GM23338 (cell line): Measurements from ENCODE around the gene EPHA5. TPM values are rescaled to one million over a fixed set of nuclear protein-coding genes. Genes with fewer than 3 reads are reported as not detected.

Source experiments
- ATAC-seq: fragments of 200-7000 bp; cut with Tn5 transposase; 3 replicates; pipeline ENCODE4 v1.9.1; 2020
- DNase-seq: peaks from one replicate; pipeline ENCODE4 v3.0.0-alpha.2; 2015; ENCODE audit warnings: low spot score
- H2AFZ ChIP-seq: fragments of 200-600 bp; sonication (generic); 2 replicates; pipeline ENCODE4 v1.8.0; 2016; ENCODE audit warnings: antibody characterized with exemption, mild to moderate bottlenecking, moderate library complexity
- H3F3A ChIP-seq: fragments of 200-600 bp; sonication (generic); replicated peaks from 2 replicates; pipeline ENCODE4 v1.8.0; 2017; ENCODE audit warnings: antibody characterized with exemption, mixed run types, low read depth
- H3K27ac ChIP-seq: fragments of 200-600 bp; sonication (generic); 2 replicates; pipeline ENCODE4 v1.6.1; 2016; ENCODE audit warnings: low read depth
- H3K27me3 ChIP-seq: fragments of 200-600 bp; sonication (generic); 2 replicates; pipeline ENCODE4 v1.8.0; 2016; ENCODE audit warnings: mild to moderate bottlenecking, mixed run types, moderate library complexity; ENCODE audit not compliant: insufficient read depth
- H3K36me3 ChIP-seq: fragments of 200-600 bp; sonication (generic); 2 replicates; pipeline ENCODE4 v1.8.0; 2016; ENCODE audit warnings: mild to moderate bottlenecking; ENCODE audit not compliant: insufficient read depth
- H3K4me1 ChIP-seq: fragments of 200-600 bp; sonication (generic); 2 replicates; pipeline ENCODE4 v1.8.0; 2016; ENCODE audit warnings: mild to moderate bottlenecking, moderate library complexity; ENCODE audit not compliant: insufficient read depth
- H3K4me2 ChIP-seq: fragments of 200-600 bp; sonication (generic); 2 replicates; pipeline ENCODE4 v1.7.1; 2017; ENCODE audit warnings: mixed run types
- H3K4me3 ChIP-seq: fragments of 200-600 bp; sonication (generic); 2 replicates; pipeline ENCODE4 v1.6.1; 2016; ENCODE audit warnings: mixed run types
- H3K79me2 ChIP-seq: fragments of 200-600 bp; sonication (generic); replicated peaks from 2 replicates; pipeline ENCODE4 v1.8.0; 2017; ENCODE audit warnings: mild to moderate bottlenecking; ENCODE audit not compliant: insufficient read depth
- H3K9me2 ChIP-seq: fragments of 200-600 bp; sonication (generic); 2 replicates; pipeline ENCODE4 v1.8.0; 2017; ENCODE audit not compliant: insufficient read depth
- H4K20me1 ChIP-seq: fragments of 200-600 bp; sonication (generic); replicated peaks from 2 replicates; pipeline ENCODE4 v1.8.0; 2017; ENCODE audit warnings: mild to moderate bottlenecking; ENCODE audit not compliant: insufficient read depth
- H3K27ac Mint-ChIP-seq: 2 replicates; pipeline ENCODE4 v1.8.0; 2020; ENCODE audit warnings: inconsistent platforms, mild to moderate bottlenecking, moderate library complexity, mixed read lengths
- H3K27me3 Mint-ChIP-seq: 3 replicates; pipeline ENCODE4 v1.8.0; 2022; ENCODE audit warnings: low read depth, mild to moderate bottlenecking, moderate library complexity, mixed read lengths, inconsistent platforms; ENCODE audit not compliant: insufficient read depth, poor library complexity
- H3K36me3 Mint-ChIP-seq: 3 replicates; pipeline ENCODE4 v1.8.0; 2021; ENCODE audit warnings: low read depth, mild to moderate bottlenecking, inconsistent platforms, moderate library complexity, mixed read lengths
- H3K4me1 Mint-ChIP-seq: 3 replicates; pipeline ENCODE4 v1.8.0; 2020; ENCODE audit warnings: mild to moderate bottlenecking, inconsistent platforms, mixed read lengths
- H3K4me3 Mint-ChIP-seq: 3 replicates; pipeline ENCODE4 v1.8.0; 2021; ENCODE audit warnings: moderate library complexity, mild to moderate bottlenecking, inconsistent platforms, mixed read lengths
- H3K9me3 Mint-ChIP-seq: 3 replicates; pipeline ENCODE4 v1.8.0; 2020; ENCODE audit warnings: moderate library complexity, mild to moderate bottlenecking, inconsistent platforms, mixed read lengths
- CREB1 ChIP-seq: fragments of 250-450 bp; sonication (Bioruptor Pico); IDR thresholded peaks from 2 replicates; pipeline ENCODE4 v1.5.0; 2020; ENCODE audit warnings: low read depth, mild to moderate bottlenecking, moderate library complexity
- EZH2 ChIP-seq: fragments of 200-600 bp; sonication (generic); IDR thresholded peaks from one replicate; pipeline ENCODE4 v1.8.0; 2017; ENCODE audit warnings: antibody characterized with exemption, mild to moderate bottlenecking, low read depth; ENCODE audit not compliant: unreplicated experiment
- EZH2phosphoT487 ChIP-seq: fragments of 200-600 bp; sonication (generic); IDR thresholded peaks from one replicate; pipeline ENCODE4 v1.8.1; 2018; ENCODE audit warnings: antibody characterized with exemption; ENCODE audit not compliant: unreplicated experiment
- JUNB ChIP-seq: IDR thresholded peaks from one replicate; pipeline ENCODE4 v1.6.1; 2016; ENCODE audit warnings: antibody characterized with exemption; ENCODE audit not compliant: unreplicated experiment
- NANOG ChIP-seq: IDR thresholded peaks from 2 replicates; pipeline ENCODE4 v1.6.1; 2016; ENCODE audit warnings: antibody characterized with exemption, borderline replicate concordance
- POLR2AphosphoS5 ChIP-seq: IDR thresholded peaks from 2 replicates; pipeline ENCODE4 v1.6.1; 2016; ENCODE audit warnings: antibody characterized with exemption, low read depth
- ZNF114 ChIP-seq: fragments of 250-450 bp; sonication (Bioruptor Pico); IDR thresholded peaks from 2 replicates; pipeline ENCODE4 v1.5.0; 2020; ENCODE audit warnings: mild to moderate bottlenecking, moderate library complexity
- polyA plus RNA-seq: library from polyadenylated mRNA; unstranded; fragments of >200 nt; fragmentation: Nextera tagmentation; extraction: Ambion mirVana; gene quantifications from 2 replicates; pipeline ENCODE4 v1.2.1, GENCODE V29; 2016
- total RNA-seq: library from RNA; depleted of rRNA; stranded (reverse); fragments of >200 nt; shearing (Covaris generic); gene quantifications from 2 replicates; pipeline ENCODE4 v1.2.3, GENCODE V29; 2014
- TF ChIP-seq, protein P1 (sequence below): fragments of 250-450 bp; sonication (Bioruptor Pico); IDR thresholded peaks from 2 replicates; pipeline ENCODE4 v1.5.0; 2020; ENCODE audit warnings: mild to moderate bottlenecking, moderate library complexity

EPHA5 gene
- total and polyA plus RNA-seq, 2 experiments from 2014 or later, result 0.05 to 0.24 TPM

DNA sequence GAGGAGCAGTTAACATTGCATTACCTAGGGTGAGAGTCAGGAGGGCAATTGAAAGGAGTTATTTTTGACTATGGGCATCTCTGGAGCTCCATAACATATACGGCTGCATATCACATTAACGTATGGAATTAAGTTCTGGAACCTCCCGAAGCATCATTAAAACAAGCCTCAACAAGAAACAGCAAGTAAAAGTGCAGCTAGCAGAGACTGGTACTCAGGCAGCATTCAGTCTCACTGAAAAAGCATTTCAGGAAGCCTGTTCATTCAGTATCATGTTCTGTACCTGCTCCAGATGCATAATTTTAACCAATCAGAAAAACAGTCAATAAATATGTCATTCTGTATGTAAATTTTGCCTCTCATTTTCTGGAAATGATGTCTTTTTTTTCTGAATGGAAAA lies 299.6 kb downstream of the EPHA5 start (continued):
- TF ChIP-seq, protein P1, sequence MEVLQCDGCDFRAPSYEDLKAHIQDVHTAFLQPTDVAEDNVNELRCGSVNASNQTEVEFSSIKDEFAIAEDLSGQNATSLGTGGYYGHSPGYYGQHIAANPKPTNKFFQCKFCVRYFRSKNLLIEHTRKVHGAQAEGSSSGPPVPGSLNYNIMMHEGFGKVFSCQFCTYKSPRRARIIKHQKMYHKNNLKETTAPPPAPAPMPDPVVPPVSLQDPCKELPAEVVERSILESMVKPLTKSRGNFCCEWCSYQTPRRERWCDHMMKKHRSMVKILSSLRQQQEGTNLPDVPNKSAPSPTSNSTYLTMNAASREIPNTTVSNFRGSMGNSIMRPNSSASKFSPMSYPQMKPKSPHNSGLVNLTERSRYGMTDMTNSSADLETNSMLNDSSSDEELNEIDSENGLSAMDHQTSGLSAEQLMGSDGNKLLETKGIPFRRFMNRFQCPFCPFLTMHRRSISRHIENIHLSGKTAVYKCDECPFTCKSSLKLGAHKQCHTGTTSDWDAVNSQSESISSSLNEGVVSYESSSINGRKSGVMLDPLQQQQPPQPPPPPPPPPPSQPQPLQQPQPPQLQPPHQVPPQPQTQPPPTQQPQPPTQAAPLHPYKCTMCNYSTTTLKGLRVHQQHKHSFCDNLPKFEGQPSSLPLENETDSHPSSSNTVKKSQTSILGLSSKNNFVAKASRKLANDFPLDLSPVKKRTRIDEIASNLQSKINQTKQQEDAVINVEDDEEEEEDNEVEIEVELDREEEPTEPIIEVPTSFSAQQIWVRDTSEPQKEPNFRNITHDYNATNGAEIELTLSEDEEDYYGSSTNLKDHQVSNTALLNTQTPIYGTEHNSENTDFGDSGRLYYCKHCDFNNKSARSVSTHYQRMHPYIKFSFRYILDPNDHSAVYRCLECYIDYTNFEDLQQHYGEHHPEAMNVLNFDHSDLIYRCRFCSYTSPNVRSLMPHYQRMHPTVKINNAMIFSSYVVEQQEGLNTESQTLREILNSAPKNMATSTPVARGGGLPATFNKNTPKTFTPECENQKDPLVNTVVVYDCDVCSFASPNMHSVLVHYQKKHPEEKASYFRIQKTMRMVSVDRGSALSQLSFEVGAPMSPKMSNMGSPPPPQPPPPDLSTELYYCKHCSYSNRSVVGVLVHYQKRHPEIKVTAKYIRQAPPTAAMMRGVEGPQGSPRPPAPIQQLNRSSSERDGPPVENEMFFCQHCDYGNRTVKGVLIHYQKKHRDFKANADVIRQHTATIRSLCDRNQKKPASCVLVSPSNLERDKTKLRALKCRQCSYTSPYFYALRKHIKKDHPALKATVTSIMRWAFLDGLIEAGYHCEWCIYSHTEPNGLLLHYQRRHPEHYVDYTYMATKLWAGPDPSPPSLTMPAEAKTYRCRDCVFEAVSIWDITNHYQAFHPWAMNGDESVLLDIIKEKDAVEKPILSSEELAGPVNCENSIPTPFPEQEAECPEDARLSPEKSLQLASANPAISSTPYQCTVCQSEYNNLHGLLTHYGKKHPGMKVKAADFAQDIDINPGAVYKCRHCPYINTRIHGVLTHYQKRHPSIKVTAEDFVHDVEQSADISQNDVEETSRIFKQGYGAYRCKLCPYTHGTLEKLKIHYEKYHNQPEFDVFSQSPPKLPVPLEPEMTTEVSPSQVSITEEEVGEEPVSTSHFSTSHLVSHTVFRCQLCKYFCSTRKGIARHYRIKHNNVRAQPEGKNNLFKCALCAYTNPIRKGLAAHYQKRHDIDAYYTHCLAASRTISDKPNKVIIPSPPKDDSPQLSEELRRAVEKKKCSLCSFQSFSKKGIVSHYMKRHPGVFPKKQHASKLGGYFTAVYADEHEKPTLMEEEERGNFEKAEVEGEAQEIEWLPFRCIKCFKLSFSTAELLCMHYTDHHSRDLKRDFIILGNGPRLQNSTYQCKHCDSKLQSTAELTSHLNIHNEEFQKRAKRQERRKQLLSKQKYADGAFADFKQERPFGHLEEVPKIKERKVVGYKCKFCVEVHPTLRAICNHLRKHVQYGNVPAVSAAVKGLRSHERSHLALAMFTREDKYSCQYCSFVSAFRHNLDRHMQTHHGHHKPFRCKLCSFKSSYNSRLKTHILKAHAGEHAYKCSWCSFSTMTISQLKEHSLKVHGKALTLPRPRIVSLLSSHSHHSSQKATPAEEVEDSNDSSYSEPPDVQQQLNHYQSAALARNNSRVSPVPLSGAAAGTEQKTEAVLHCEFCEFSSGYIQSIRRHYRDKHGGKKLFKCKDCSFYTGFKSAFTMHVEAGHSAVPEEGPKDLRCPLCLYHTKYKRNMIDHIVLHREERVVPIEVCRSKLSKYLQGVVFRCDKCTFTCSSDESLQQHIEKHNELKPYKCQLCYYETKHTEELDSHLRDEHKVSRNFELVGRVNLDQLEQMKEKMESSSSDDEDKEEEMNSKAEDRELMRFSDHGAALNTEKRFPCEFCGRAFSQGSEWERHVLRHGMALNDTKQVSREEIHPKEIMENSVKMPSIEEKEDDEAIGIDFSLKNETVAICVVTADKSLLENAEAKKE, result no peak
- TF ChIP-seq CREB1 (CRISPR knock-in tag), result no peak
- TF ChIP-seq EZH2, result no peak
- no peak for TF ChIP-seq POLR2AphosphoS5

DNA sequence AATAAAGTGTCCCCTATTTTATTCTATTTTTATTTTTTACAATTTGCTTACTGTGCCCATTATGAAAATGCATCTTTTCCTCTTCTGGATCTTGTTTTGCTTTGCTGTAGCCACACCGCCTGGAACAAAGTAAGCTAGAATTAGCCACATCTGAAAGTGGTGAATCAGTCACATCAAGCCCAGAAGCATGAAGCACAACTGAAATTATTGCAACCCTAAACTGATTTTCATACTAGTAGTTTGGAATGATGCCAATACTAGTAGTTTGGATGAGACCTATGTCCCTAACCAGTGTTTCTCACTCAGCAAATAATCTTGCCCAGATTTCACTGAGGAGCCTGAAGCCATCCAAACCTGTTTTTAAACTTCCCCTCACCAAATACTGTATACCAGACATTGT lies 303.0 kb downstream of the EPHA5 start:
- no peaks in the 10 kb centered on the region for H3F3A ChIP-seq
- DNase-seq (no peak), ATAC-seq (no peak)
- no peak overlapping the region for H3K27ac ChIP-seq
- H3K4me2 ChIP-seq, result no peak overlapping the region
- Mint-ChIP-seq H3K4me1 (no peaks in the 10 kb centered on the region), H3K27me3 (no peaks in the 10 kb centered on the region), H3K27ac (no peak overlapping the region), H3K9me3 (no peaks in the 10 kb centered on the region), H3K36me3 (no peaks in the 10 kb centered on the region), H3K4me3 (no peak overlapping the region)
- H3K4me3 ChIP-seq, result no peak overlapping the region
- H3K4me1 ChIP-seq, result no peaks in the 10 kb centered on the region; the same call in 1 of the 2 replicates
- H3K27me3 ChIP-seq, result no peaks in the 10 kb centered on the region
- no peaks in the 10 kb centered on the region for H4K20me1 ChIP-seq
- no peaks in the 10 kb centered on the region for H3K79me2 ChIP-seq
- no peak for TF ChIP-seq EZH2phosphoT487
- TF ChIP-seq ZNF114, result no peak
- no peak for TF ChIP-seq CREB1 (CRISPR knock-in tag)
- TF ChIP-seq NANOG, result no peak
- no peak for TF ChIP-seq JUNB
- no peaks in the 10 kb centered on the region for H3K9me2 ChIP-seq
- no peaks in the 10 kb centered on the region for H3K36me3 ChIP-seq
- H2AFZ ChIP-seq, result no peak overlapping the region
